Measurements from ENCODE around the gene FALEC.

FALEC gene

GRCh38 chr1:150515328-150516049, at the start of gene FALEC:
TSS of gene FALEC (plus strand) at chr1:150515752.
- DNase-seq (ENCODE audit: low spot score), result peak; percentile 96

- DNase-seq (ENCODE audit: low spot score), result no peak
Measured at GRCh38 chr1:150466964-150467363, 48.6 kb upstream of the FALEC start.

- DNase-seq (ENCODE audit: low spot score), result no peak
Measured at GRCh38 chr1:150469291-150469690, 46.3 kb upstream of the FALEC start.

GRCh38 chr1:150472601-150473200, 42.9 kb upstream of the FALEC start:
- no peak for DNase-seq (ENCODE audit: low spot score)

GRCh38 chr1:150473659-150474058, 41.9 kb upstream of the FALEC start:
- peak; percentile 35 for DNase-seq (ENCODE audit: low spot score)

- no peak for DNase-seq (ENCODE audit: low spot score)
Measured at GRCh38 chr1:150474869-150475268, 40.7 kb upstream of the FALEC start.

GRCh38 chr1:150476754-150477153, 38.8 kb upstream of the FALEC start:
- DNase-seq (ENCODE audit: low spot score), result no peak

- DNase-seq (ENCODE audit: low spot score), result no peak
Measured at GRCh38 chr1:150477320-150477719, 38.2 kb upstream of the FALEC start.

- DNase-seq (ENCODE audit: low spot score), result no peak
Measured at GRCh38 chr1:150477733-150478132, 37.8 kb upstream of the FALEC start.

GRCh38 chr1:150479370-150479769, 36.2 kb upstream of the FALEC start:
- DNase-seq (ENCODE audit: low spot score), result no peak

- no peak for DNase-seq (ENCODE audit: low spot score)
Measured at GRCh38 chr1:150479927-150480352, 35.6 kb upstream of the FALEC start.

GRCh38 chr1:150484431-150484830, 31.1 kb upstream of the FALEC start:
- DNase-seq (ENCODE audit: low spot score), result no peak

GRCh38 chr1:150484861-150485260, 30.7 kb upstream of the FALEC start:
- DNase-seq (ENCODE audit: low spot score), result no peak

- DNase-seq (ENCODE audit: low spot score), result peak; percentile 99
Measured at GRCh38 chr1:150486966-150487762, 28.4 kb upstream of the FALEC start, which contains the start of gene TARS2. TSS of gene TARS2 (plus strand) at chr1:150487419. CDS start at chr1:150487451, 32 bp downstream.

GRCh38 chr1:150487763-150488115, 27.8 kb upstream of the FALEC start:
- no peak for DNase-seq (ENCODE audit: low spot score)

GRCh38 chr1:150493175-150493574, 22.4 kb upstream of the FALEC start:
- no peak for DNase-seq (ENCODE audit: low spot score)

- no peak for DNase-seq (ENCODE audit: low spot score)
Measured at GRCh38 chr1:150498342-150498741, 17.2 kb upstream of the FALEC start.

- no peak for DNase-seq (ENCODE audit: low spot score)
Measured at GRCh38 chr1:150505431-150505830, 10.1 kb upstream of the FALEC start.

- DNase-seq (ENCODE audit: low spot score), result no peak
Measured at GRCh38 chr1:150507912-150508864, 7.4 kb upstream of the FALEC start, which contains the start of gene ECM1. TSS of gene ECM1 (plus strand) at chr1:150508109. CDS start at chr1:150508210, 101 bp downstream.

- DNase-seq (ENCODE audit: low spot score), result no peak
Measured at GRCh38 chr1:150508982-150509381, 6.6 kb upstream of the FALEC start.

GRCh38 chr1:150511551-150511950, 4.0 kb upstream of the FALEC start:
- no peak for DNase-seq (ENCODE audit: low spot score)

Measured in pons (tissue), 1 donor.